Transverse colon (tissue), 4 donors: ENCODE data around the gene AKAP6.

Source experiments
- EP300 ChIP-seq: sonication (generic); formaldehyde crosslinking; IDR thresholded peaks from one replicate; pipeline ENCODE4 v1.6.1; 2017; ENCODE audit warnings: antibody characterized with exemption, low read depth
- POLR2A ChIP-seq: fragments of 450-650 bp; IDR thresholded peaks from one replicate; pipeline ENCODE4 v1.6.1; 2016; ENCODE audit warnings: antibody characterized with exemption, mild to moderate bottlenecking, moderate library complexity
- POLR2AphosphoS5 ChIP-seq, 3 donors: sonication (generic); formaldehyde crosslinking; IDR thresholded peaks; one replicate each; pipeline ENCODE4 v1.6.1; 2016; ENCODE audit warnings: antibody characterized with exemption in 3 of 3
- TF ChIP-seq, protein P1 (sequence below), 5 experiments: fragments of 200-600 bp in 3 of 5; fragments of 450-650 bp in 2 of 5; sonication (generic) in 3 of 5; IDR thresholded peaks; 1 replicate in 2 of 5; 2 replicates in 3 of 5; pipeline ENCODE4 v1.5.1; 2016 to 2017; ENCODE audit warnings: antibody characterized with exemption in 5 of 5, inconsistent platforms in 3 of 5, mild to moderate bottlenecking in 2 of 5, moderate library complexity in 1 of 5

DNA sequence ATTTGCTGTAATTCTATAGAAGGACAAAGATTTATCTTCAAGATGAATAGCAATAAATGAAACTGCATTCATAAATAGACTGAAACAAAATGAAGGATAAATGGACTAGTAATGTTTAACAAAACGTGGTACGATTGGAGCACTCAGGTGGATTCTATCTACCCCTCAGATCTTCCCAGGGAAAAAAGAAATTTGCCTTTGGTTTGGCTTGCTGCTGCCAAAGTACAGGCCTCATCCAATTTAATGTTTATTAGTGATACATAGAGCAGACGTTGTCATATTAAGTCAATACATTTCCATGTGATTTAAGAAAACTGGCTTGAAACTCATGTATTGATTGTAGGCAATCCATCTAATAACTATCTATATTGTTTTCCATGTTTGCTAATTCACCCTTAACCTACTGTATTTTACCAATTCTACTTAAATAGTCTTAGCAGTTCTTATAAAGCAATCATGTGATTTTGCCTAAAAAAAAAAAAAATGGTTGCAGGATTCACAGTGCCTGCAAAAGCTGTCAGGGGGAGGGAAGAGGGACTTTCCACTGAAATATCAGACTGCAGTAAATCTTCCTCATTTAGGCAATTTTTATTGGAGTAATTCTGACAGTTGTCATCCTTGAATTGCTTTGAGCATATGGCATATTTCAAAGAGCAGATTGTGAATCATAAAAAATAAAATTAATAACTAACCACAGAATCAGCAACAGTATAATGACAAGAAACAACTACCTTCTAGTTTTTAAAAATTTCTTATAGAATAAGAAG, 367.4 kb downstream of the AKAP6 start:
- TF ChIP-seq, protein P1, sequence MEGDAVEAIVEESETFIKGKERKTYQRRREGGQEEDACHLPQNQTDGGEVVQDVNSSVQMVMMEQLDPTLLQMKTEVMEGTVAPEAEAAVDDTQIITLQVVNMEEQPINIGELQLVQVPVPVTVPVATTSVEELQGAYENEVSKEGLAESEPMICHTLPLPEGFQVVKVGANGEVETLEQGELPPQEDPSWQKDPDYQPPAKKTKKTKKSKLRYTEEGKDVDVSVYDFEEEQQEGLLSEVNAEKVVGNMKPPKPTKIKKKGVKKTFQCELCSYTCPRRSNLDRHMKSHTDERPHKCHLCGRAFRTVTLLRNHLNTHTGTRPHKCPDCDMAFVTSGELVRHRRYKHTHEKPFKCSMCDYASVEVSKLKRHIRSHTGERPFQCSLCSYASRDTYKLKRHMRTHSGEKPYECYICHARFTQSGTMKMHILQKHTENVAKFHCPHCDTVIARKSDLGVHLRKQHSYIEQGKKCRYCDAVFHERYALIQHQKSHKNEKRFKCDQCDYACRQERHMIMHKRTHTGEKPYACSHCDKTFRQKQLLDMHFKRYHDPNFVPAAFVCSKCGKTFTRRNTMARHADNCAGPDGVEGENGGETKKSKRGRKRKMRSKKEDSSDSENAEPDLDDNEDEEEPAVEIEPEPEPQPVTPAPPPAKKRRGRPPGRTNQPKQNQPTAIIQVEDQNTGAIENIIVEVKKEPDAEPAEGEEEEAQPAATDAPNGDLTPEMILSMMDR (IDR thresholded peaks at IDR 0.05), result no peak
- no peak for TF ChIP-seq POLR2A
- TF ChIP-seq POLR2AphosphoS5 (IDR thresholded peaks at IDR 0.05), result no peak
- no peak for TF ChIP-seq EP300
